PC-3 (cell line): ENCODE data around the gene PMEPA1.

ENCODE experiments used
- EZH2phosphoT487 ChIP-seq: fragments of 300-600 bp; sonication (generic); IDR thresholded peaks from 2 replicates; pipeline ENCODE4 v1.6.1; 2018; ENCODE audit warnings: mild to moderate bottlenecking, antibody characterized with exemption, low read length, borderline replicate concordance
- TF ChIP-seq, protein P1 (sequence below): fragments of 300-600 bp; sonication (generic); conservative IDR thresholded peaks from 2 replicates; pipeline ENCODE4 v1.5.1; 2017; ENCODE audit warnings: antibody characterized with exemption, low read depth, mild to moderate bottlenecking, low read length

- TF ChIP-seq, protein P1, sequence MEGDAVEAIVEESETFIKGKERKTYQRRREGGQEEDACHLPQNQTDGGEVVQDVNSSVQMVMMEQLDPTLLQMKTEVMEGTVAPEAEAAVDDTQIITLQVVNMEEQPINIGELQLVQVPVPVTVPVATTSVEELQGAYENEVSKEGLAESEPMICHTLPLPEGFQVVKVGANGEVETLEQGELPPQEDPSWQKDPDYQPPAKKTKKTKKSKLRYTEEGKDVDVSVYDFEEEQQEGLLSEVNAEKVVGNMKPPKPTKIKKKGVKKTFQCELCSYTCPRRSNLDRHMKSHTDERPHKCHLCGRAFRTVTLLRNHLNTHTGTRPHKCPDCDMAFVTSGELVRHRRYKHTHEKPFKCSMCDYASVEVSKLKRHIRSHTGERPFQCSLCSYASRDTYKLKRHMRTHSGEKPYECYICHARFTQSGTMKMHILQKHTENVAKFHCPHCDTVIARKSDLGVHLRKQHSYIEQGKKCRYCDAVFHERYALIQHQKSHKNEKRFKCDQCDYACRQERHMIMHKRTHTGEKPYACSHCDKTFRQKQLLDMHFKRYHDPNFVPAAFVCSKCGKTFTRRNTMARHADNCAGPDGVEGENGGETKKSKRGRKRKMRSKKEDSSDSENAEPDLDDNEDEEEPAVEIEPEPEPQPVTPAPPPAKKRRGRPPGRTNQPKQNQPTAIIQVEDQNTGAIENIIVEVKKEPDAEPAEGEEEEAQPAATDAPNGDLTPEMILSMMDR: no peak
- no peak for TF ChIP-seq EZH2phosphoT487
These were observed 109.2 kb downstream of the PMEPA1 start for GRCh38 chr20:57600320-57601210.
